ENCODE results near the gene GNPTAB. TPM values are rescaled to one million over a fixed set of nuclear protein-coding genes. Genes with fewer than 3 reads are reported as not detected.
"Not testable (repeated sequence)": the region's sequence is repeated elsewhere in the genome, so short reads cannot be mapped to it uniquely, and the experiment has no call there.

Gene GNPTAB
- total RNA-seq, 1 donor from 2014 or later, result 26.5 TPM

GRCh38 chr12:101740566-101740965, 90.2 kb downstream of the GNPTAB start:
- no peak overlapping the region for H3K4me3 ChIP-seq (ENCODE audit: low read depth, low read length)
- H3K36me3 ChIP-seq (ENCODE audit: control insufficient read depth, insufficient read depth, low read length), result peaks cover 1% of the 10 kb centered on the region
- no peak for DNase-seq (ENCODE audit: low read depth)
- TF ChIP-seq CTCF (IDR thresholded peaks at IDR 0.05; ENCODE audit: insufficient read depth, low read length, poor library complexity, severe bottlenecking), result no peak
- no peaks in the 10 kb centered on the region for H3K27me3 ChIP-seq (ENCODE audit: control insufficient read depth, insufficient read depth, low read length)

GRCh38 chr12:101738920-101739665, 91.7 kb downstream of the GNPTAB start, which contains the start of gene SYCP3:
Gene SYCP3 (minus strand): TSS chr12:101739462. CDS start chr12:101737935, 1,527 bp downstream.
- DNase-seq (ENCODE audit: low read depth), result no peak
- Histone ChIP-seq H3K27me3 (ENCODE audit: control insufficient read depth, insufficient read depth, low read length) (no peaks in the 10 kb centered on the region), H3K4me3 (ENCODE audit: low read depth, low read length) (no peak within 1 kb of the TSS), H3K36me3 (ENCODE audit: control insufficient read depth, insufficient read depth, low read length) (peaks cover 1% of the 10 kb centered on the region)
- no peak for TF ChIP-seq CTCF (IDR thresholded peaks at IDR 0.05; ENCODE audit: insufficient read depth, low read length, poor library complexity, severe bottlenecking)

- H3K27me3 ChIP-seq (ENCODE audit: control insufficient read depth, insufficient read depth, low read length), result no peaks in the 10 kb centered on the region
- H3K36me3 ChIP-seq (ENCODE audit: control insufficient read depth, insufficient read depth, low read length), result peaks cover 1% of the 10 kb centered on the region
- DNase-seq (ENCODE audit: low read depth), result no peak
- TF ChIP-seq CTCF (IDR thresholded peaks at IDR 0.05; ENCODE audit: insufficient read depth, low read length, poor library complexity, severe bottlenecking), result no peak
- no peak overlapping the region for H3K4me3 ChIP-seq (ENCODE audit: low read depth, low read length)
Observed at GRCh38 chr12:101737476-101737875, 93.3 kb downstream of the GNPTAB start.

- H3K27me3 ChIP-seq (ENCODE audit: control insufficient read depth, insufficient read depth, low read length); H3K36me3 ChIP-seq (ENCODE audit: control insufficient read depth, insufficient read depth, low read length); DNase-seq (ENCODE audit: low read depth); H3K4me3 ChIP-seq (ENCODE audit: low read depth, low read length): not testable (repeated sequence)
Observed at GRCh38 chr12:101734482-101734881, 96.3 kb downstream of the GNPTAB start.

- H3K36me3 ChIP-seq (ENCODE audit: control insufficient read depth, insufficient read depth, low read length), result no peaks in the 10 kb centered on the region
- H3K4me3 ChIP-seq (ENCODE audit: low read depth, low read length), result no peak overlapping the region
- TF ChIP-seq CTCF (IDR thresholded peaks at IDR 0.05; ENCODE audit: insufficient read depth, low read length, poor library complexity, severe bottlenecking), result no peak
- DNase-seq (ENCODE audit: low read depth), result peak; percentile 10
- no peaks in the 10 kb centered on the region for H3K27me3 ChIP-seq (ENCODE audit: control insufficient read depth, insufficient read depth, low read length)
Observed at GRCh38 chr12:101733166-101733565, 97.6 kb downstream of the GNPTAB start.

GRCh38 chr12:101732318-101732717, 98.4 kb downstream of the GNPTAB start:
- no peak for TF ChIP-seq CTCF (IDR thresholded peaks at IDR 0.05; ENCODE audit: insufficient read depth, low read length, poor library complexity, severe bottlenecking)
- H3K4me3 ChIP-seq (ENCODE audit: low read depth, low read length), result no peak overlapping the region
- no peaks in the 10 kb centered on the region for H3K27me3 ChIP-seq (ENCODE audit: control insufficient read depth, insufficient read depth, low read length)
- no peaks in the 10 kb centered on the region for H3K36me3 ChIP-seq (ENCODE audit: control insufficient read depth, insufficient read depth, low read length)
- DNase-seq (ENCODE audit: low read depth), result no peak
